ENCODE measurements around the gene WDFY2.

The WDFY2 gene

DNA sequence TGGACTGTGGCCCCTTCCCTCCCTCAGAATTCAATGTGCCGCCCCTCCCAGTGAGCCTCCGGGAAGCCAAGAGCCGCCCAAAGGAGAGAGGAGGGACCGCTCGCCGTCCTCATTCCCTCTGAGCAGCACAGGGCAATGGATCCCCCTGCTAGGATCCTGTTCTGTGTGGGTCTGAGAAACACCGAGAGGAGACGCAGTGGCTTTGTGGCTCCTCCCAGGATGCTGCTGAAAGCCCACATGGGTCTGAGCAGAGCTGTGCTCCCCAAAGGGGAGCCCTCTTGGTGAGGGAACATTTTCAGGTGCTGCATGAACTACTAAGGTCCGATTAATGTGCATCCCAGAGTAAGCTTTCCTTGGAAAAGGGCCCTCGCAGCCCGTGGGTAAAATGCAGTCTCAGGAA is 189.3 kb downstream of the WDFY2 start:
- no peak for FAIRE-seq

DNA sequence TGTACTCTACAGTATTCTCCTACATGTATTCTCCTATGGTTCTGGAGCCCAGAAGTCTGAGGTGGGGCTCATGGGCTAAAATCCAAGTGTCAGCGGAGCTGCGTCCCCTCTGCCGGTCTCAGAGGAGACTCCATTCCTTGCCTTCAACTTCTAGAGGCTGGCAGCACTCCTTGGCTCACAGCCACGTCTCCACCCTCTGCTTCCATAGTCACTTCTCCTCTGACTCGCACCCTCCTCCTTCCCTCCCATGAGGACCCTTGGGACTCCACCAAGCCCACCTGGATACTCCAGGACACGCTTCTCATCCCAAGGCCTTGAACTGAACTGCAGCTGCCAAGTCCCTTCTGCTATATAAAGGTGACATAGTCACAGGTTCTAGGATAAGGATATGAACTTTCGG is 191.9 kb downstream of the WDFY2 start:
- FAIRE-seq = no peak

DNA sequence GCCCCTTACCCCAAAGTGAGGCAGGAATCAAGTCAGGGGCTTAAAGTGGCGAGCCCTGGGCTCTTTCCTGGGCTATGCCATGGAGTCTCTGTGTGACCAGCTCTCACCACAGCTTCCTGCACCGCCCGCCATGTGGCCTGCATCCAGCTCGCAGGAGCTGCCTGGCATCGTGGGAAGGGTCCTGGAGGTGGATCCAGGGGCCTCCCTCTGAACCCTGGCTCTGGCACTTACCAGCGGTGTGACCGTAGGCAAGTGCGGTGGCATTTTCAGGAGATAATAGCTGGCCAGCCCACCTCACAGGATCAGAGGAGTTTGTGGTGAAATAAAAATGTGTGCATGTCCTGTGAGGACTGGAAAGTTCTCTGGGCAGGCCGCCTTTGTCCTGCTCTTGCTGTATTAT is 193.7 kb downstream of the WDFY2 start:
- no peak for FAIRE-seq

DNA sequence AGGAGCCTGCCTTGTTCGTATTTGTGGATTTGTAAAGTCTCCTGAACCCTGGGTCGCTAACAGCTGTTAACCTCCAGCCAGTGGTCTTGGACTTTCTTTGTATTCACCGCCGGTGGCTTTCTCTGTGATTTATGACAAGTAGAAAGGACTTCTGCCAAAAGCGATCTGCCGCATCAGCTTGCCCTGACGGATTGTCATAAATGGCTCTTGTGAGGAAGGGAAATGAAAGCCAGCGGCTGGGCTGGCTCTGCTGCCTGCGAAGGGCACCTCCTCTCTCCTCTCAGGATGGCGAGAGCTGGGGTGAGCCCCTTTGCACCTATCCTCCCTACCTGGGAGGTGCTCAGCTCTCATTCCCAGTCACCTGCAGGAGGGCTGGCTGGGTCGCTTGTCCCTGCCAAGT is 194.1 kb downstream of the WDFY2 start:
- FAIRE-seq = no peak

DNA sequence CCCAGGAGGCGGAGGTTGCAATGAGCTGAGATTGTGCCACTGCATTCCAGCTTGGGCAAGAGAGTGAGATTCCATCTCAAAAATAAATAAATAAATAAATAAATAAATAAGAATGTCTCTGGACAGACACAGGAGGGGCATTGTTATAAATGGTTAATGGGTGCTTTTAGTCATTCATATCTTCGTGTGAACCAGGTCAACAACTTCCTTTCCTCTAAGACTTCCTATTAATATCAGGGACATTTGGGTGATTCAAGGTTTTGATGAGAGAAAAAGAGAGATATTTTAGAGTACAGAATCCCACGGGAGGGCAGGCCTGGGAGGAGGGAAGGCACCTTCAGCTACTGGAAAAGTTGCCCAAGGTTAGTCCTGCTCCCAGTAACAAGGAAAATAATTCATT is 195.8 kb downstream of the WDFY2 start:
- no peak for FAIRE-seq

DNA sequence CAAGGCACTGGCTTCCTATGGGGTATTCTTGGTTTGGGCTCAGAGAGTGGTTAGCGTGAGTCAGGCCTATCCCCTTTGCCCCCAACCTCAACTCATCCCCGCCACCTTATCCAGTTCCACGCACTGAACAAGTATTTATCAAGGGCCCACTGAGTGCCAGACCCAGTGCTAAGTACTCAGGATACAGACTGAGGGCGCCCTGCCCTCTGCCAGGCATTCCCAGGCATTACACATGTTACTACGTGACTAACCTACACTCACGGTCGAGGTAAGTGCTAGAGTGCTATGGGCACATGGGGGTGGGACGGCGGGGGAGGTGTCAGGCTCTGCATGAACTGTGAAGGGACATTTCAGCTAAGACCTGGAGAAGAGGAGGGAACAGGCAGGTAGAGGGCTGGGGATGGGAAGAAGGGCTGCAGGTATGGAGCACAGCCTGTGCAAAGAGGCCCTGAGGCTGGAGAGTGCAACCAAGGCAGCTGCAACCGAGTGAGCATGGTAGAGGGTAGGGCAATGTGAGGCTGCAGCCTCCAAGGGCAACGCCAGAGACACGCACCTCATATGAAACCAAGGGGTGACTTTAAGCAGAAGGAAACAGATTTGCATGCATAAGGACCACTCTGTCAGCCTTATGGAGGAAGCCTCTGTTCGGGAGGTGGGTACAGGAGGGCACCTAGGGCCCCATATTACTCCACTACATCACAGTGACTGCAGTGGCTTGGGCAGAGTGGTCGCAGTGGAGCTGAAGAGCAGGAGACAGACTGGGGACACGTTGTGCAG is 197.2 kb downstream of the WDFY2 start:
- no peak for FAIRE-seq

DNA sequence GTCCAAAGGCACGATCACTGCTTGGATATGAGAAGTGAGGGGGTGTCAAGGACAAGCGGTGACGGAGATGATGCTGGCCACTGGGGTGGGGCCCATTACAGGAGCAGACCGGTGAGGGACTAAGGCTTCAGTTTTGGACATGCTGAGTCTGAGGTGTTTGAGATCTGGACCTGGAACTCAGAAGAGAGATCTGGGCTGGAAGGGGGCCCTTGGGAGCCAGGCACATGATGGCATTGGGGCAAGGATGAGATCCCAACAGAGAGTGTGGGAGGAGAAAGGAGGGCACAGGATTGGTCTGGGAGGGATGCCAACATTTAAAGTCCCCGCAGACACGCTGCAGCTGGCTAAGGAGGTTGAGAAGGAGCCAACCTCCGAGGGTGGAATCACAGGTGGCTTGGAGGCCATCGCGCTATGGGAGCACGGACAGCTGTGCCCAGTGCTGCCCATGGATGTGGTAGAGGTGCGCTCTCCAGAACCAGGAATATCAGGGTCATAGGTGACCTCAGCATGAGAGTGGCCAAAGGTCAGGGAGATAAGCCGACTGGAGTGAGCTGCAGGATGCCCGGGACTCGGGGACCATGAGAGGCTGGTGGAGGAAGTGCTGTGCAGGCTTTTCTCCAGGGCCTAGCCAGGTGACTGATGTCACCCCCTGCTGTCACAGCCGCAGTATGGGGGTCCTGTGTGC is 197.9 kb downstream of the WDFY2 start:
- no peak for FAIRE-seq

DNA sequence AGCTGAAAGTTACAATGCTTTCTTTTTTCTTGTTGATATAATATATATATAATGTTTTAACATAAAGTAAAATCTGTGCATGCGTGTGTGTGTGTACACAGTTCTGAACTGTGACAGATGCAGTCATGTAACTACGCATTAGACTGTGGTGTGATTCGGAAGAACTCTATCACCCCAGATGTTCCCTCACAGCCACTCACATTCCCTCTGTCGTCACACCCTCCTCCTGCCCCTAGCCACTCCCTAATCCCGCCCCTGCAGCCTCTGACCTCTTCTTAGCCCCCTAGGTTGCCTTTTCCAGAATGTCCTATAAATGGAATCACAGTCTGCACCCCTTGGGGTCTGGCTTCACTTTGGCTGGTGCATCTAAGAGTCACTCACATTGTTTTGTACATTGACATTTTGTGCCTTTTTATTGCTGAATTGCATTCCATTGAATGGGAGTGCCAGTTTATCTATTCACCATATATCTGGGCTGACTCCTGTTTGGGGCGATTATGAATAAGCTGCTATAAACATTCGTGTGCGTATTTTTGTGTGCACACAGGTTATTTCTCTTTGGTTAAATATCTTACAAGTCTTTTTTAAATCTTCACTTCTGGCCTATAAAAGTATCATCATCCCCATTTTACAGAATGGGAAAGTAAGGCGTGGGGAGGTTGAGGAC is 199.3 kb downstream of the WDFY2 start:
- FAIRE-seq = no peak

DNA sequence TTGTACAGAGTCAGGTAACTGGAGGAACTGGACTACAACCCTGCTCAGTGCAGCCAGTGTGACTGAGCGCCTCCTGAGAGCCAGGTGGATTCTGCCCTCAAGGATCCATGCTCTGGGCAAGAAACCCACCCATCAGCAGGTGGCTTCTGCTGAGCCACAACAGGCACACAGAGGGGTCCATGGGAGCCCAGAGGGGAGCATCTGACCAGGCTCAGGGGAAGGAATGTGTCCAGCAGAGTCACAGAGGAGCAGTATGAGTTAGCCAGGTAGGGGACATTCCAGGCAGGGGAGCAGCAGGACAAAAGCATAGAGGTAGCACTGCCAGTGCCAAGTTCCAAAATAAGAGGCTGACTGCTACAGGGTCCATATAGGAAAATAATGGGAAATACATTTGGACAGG is 199.8 kb downstream of the WDFY2 start:
- FAIRE-seq = no peak

DNA sequence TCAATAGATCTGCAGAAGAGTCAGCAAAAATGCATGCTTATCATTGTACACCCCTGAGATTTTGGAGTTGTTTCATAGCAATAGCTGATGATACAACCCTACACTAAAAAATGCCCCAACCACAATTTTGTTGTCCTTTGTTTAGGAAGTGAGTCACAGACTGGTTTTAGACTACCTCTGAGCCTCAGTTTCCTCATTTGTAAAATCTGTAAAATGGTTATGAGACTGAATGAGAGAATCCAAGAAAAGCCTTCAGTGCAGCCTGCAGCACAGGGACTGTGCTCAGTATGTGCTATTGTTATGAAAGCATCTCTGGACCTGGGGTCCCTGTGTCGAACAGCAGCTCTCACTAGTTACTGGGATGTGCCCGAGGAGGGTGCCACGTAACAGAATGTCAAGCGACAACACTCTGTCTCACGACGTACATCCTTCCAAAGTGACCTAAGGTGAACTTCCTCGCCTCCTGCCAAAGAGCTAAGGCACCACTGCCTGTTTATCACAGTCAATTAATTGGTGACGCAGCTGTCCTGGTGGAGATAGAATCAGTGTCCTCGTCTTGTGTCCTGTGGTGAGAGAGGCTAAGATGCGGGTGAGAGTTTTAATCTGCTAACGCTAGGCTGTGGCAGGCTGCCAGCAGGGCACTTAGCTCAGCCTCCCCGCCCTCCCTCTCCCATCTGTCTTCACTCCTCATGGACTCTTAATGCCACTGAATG is 201.6 kb downstream of the WDFY2 start:
- no peak for FAIRE-seq

DNA sequence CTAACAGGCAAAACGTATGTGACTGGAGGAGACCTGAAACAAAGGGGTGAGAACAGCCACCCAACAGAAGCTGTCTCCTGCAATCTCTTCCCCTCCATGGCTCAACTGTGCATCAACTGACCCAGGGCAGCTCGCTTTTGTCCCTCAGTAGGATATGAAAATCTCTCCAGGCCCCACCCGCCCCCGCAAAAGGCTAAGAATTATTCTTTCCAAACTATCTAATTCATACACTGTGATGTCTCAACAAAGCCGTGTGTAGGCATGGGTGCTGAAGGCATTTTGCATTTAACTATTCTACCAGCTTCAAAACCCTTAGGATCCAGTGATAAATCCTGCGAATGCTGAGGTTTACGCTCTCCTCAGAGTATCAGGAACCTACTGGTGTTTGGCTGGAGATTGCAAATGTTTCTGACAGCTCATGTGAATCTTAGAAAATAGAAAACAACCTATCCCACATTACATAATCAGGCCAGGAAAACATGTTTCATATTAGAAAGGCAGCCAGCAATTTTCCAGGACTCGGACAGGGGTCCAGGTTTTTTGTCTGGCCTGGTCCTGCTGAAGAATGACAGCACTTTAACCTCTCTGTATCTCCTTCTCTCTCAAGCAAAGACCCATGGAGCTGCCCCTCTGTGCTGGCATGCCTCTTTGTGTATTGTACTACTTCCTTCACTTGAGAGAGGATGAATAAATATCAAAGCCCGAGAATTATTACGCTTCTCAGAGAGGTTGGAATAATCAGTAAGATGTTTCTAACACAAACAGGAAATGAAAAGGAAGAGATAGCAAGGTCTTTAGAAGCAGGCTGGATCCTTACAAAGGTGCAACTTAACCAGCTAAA is 202.4 kb downstream of the WDFY2 start:
- FAIRE-seq = no peak

DNA sequence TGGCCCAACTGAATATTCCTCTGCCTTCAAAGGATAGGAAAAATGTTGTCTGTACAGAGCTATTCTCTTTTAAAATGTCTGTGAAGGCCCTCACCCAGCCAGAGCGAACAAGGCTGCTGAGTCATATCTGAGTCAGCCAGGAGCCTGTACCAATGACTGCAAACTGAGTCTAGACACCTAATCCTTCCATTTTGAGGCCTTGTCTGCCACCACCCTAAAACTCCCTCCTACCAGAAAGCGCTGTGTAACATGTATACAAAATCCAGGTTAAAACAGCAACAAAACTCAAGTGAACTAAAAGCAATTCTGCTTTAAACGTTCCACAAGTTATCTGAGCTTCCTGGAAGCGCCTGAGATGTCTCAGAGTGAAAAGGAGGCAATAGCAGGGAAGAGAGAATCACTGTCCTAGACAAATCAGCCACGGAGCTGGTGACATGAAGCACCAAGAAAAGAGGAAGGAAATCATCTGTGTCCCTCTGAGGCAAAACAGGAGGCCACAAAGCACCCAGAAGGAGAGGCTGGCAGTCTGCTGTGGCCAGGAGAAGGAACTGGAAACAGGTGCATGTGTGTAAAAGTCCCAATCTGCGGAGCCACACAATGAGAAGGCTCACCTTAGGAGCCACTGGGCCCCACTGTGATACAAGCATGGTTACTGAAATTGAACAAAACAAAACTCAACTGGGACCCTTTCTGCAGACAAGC is 209.5 kb downstream of the WDFY2 start:
- FAIRE-seq = no peak

DNA sequence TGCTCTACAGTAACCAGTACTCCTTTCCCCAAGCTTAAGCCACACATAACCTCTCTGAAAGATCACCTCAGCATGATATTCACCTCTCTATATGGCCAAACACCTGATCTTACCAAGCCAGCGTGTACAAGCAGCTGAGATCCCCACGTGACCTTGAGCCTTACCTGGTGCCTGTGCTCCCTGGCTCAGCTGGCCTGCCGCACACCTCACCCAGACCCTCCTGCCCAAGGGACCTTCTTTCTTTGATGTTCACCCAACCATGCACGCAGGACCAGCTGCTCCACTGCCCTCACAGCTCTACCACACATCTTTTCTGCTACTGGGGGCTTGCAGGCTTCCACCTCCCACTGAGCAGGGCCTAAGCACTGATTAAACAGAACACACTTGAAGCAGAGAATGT is 210.7 kb downstream of the WDFY2 start:
- no peak for FAIRE-seq

DNA sequence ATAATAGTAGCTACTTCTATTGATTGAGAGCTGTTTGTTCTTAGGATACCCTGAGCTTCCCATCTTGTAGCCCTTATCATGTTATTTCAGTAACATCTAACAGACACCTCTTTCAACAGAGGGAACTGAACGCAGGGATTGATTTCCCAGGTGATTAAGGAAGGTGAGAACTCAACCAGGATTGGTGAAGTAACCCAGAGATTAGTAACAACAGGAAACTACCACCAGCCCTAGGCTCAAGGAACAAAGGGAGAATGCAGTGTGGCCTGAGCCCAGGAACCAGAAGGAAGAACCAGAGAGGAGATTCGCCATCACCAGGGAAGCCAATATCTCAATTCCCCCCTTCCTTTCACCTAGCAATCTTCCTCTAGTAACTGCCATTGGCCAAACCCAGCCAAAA is 211.2 kb downstream of the WDFY2 start:
- FAIRE-seq = no peak

DNA sequence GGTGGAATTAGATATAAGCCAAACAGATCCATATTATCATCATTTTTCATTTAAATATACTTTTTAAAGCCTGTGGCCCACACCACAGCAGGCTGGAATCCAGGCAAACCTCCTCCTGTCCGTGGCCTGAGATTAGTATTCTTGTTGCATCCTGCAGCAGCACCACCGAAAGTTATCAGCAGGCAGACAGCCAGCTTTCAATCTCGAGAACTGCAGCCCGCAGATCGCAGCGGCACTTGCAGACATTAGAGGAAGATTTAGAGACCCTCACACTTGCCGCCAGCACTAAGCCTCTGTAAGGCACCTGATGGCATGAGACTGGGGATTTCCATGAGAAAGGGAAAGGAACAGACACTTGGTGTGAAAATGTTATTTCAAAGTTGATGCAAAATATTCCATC is 212.3 kb downstream of the WDFY2 start:
- FAIRE-seq = no peak

DNA sequence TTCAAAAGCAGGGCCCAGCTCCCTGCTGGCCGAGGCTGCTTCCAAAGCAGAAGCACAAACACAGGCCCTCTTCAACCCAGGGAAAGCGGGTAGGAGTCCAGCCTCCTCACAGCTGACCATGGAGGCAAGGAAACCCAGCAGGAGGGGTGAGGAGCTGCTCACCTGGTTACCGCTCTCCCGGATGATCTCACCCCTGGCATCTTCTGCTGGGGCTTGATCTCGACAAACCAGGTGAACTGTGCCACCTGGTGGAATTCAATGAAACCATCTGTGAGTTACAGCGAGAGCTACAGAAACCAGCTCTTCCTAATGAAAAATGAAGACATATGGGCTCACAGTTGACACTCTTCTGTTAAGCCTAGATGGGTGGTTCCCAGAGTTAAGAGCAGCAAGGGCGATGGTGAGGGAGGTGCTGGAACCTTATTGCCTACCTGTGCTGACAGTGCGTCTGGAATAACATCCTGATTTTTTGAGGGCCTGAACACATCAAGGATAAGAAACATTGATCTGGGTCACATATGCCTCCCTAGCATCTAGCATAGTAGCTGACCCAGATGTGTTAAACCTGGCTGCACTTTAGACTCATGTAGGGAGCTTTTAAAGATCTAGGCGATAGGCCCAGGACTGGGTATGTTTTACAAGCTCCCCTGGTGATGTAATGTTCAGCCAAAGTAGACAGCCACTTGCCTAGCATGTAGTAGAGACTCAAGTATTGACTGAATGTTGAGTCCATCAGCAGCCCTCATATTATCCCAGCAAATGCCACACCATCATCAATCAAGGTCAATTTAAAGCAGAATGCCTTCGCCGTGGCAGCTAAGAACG is 213.6 kb downstream of the WDFY2 start:
- FAIRE-seq = no peak

DNA sequence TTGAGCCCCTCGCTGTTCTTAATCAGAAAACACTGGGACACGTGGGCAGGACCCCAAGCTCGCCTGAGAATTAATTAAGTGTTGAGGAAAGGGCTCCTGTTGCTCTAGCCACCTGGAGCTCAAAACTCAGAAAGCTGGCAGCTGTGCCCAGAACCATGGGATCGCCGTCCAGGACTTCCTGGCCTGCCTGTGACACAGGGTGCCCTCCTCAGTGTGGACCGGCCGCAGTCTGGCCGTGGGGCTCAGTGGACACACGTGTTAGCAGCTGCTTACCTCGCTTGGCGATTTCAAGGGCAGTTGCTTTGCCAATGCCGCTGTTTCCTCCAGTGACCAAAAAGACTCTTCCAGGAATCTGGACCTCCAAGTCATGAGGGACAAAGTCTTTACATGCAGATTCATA is 215.0 kb downstream of the WDFY2 start:
- FAIRE-seq = no peak

DNA sequence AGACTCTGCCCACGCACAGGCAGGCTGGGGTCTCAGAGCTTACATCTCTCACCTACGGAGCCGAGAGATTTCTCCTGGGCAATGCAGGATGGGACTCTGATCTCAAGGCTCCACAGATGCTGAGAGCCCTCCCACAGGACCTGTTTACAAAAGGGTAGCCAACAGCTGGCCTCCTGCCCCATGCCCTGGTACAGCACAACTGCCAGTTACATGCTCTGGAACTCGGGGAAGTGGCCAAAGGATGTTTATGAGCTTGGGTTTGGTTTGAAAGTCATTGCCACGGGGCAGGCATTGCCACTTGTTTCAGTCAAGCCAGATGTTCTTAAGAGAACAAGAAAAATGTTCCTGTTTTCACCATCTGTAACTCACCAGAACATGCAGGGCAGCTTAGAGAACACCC is 216.2 kb downstream of the WDFY2 start:
- FAIRE-seq = no peak

DNA sequence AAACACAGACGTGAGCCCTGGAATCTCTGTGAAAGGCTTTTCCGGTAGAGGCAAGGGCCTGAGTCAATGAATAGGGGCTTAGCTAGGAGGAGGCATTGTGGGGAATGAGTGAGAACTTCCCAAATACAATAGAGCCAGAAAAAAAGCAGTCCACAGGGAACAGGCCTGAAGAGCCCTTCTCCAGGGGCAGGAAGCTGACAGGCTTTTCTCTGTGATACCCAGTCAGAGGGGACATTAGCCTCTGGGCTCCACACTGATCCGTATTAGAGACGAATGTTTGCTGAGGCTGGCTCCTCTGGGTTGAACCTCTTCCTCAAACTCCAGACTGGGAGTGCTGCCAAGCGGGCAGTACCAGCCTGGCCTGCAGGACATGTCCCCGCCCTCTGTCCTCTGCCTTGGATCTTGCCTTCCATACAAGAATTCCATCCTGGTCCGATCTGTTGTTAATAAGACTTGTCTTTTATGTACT is 217.4 kb downstream of the WDFY2 start:
- no peak for FAIRE-seq

DNA sequence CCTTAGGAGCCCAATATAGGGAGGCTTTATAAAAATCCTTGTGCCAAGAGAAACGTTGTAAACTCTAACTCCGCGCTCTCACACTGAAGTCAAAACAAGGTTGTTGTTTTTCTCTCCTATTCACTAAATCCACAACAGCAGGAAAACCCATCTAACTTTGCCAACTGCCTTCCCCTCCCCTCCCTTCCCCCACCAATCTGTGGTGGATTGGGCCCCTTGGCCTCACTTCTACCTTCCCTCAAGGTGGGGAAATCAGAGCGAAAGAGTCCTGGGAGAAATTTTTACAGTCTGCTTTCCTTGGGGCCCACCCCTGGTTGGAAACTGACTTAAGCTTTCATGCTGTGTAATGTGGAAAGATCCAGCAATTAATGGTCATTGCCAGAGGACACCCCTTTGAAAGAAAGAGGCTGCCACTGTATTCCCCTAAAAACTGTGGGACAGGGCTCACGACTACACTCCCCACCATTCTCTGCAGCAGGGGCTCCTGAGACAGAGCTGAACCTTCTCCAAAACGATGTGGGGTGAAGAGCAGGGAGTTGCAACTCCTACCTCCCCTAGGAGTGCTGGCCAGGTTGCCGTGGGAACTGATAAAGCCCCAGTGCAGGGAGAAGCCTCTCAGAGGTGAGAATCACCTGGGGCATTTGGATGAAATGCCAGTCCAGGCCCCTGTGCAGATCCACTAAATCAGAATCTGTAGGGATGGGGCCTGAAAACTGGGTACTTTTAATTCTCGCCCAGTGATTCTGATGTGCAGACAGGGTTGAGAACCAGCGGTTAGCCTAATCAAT is 218.6 kb downstream of the WDFY2 start:
- FAIRE-seq = no peak
